HG03439 (cell line): ENCODE data around the gene FMNL2.

ENCODE experiments used
- ATAC-seq: cut with Tn5 transposase; IDR thresholded peaks from one replicate; pipeline ENCODE4 v1.9.1; 2021; ENCODE audit warnings: mild to moderate bottlenecking, moderate library complexity; ENCODE audit not compliant: unreplicated experiment

FMNL2 gene

DNA sequence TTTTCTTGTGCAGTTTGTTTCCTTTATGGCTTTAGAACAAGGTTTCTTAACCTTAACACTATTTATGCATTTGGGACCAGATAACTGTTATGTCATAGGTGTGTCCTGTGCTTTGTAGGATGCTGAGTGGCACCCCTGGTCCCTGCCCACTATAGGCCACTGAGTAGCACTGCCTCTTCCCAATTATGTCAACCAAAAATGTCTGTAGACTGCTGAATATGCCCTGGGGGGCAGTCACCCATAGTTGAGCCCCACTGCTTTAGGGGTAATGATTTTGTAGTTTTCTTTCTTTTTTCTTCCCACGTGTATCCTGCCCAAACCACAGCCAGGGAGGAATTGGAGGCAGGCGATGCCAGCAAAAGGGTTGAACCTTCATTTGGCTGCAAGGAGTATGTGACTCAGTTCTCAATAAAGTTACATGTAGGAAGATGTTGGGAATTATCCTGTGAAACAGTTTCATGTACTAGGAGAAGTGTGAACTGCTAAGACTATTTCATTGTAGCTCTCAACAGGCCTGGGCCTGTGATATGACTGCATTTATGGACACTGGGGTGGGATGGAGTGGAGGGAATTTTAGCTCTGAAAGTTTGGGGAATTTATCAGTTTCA is 65.7 kb downstream of the FMNL2 start:
- no peak for ATAC-seq

DNA sequence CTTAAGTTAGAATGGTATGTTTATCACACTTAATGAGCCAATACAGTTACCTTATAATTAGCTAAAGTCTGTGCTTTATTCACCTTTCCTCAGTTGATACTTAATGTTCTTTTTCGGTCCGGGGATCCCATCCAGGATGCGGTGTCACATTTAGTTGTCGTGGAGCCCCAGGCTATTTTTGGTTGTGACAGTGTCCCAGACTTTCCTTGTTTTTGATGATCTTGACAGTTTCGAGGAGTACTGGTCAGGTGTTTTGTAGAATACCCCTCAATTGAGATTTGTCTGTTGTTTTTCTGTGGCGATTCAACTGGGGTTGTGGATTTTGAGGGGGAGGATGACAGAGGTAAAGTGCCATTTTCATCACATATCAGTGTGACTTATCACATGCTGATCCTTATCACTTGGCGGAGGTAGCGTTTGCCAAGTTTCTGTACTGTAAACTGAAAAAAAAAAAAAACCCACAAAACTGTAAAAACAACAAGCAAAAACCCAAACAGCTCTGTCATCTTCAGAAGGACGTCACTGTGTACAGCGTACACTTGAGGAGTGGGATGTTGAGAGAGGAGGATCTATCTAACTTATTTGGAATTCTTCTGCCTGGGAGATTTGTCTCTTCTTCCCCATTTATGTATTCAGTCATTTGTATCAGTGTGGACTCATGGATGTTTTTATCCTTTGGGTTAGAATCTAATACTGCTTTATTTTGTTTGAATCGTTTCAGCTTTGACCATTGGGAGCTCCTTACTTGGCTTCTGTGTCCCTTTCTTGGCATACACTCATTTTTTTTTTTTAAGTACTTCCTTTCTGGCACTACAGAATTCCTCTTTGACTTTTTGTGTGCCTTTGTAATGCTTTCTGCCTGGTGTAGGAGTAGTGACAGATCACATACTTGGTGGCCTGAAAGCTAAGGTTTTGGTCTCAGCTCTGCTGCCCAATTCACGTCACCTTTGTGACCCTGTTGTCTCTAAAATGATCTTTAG is 68.1 kb downstream of the FMNL2 start:
- ATAC-seq = no peak

DNA sequence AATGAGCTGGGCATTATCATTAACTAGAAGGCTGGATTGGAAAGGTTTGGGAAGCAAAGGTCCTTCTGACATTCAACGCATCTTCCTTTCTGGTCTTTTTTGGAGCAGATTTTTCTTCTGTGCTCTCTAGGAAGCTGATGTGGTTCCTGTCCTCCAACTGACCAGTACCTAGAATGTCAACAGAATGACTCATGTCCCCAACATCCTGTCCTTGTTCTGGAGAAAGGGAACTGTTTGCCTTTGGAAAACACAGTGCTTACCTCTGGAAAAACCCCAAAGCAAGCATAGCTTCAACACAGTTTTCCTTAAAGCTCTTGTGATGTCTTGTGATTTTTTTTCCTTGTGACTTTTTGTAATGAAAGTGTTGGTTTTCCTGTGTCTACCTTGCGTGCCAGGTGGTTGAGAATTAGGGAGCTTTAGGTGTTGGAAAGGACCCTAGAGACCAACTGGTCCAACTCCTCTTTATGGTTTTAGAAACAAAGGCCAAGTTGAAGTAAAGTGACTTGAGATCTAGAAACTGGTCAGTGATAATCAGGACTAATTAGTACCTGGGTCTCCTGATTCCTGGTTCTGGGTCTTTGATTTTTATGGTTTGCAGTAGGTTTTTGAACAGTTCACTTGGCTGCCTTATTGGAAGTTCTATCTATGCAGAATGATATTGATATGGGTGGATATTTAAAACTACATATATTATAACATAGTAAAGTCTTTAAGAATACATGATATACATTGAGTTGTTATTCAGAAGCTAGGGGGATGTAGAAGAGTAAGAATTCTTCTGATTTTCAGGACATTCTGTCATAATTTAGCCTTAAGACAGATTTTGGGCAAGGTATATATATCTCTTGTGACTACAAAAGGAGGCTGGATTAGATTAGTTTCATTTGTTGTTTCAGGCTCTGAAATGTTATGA is 70.5 kb downstream of the FMNL2 start:
- ATAC-seq = peak; percentile 5

DNA sequence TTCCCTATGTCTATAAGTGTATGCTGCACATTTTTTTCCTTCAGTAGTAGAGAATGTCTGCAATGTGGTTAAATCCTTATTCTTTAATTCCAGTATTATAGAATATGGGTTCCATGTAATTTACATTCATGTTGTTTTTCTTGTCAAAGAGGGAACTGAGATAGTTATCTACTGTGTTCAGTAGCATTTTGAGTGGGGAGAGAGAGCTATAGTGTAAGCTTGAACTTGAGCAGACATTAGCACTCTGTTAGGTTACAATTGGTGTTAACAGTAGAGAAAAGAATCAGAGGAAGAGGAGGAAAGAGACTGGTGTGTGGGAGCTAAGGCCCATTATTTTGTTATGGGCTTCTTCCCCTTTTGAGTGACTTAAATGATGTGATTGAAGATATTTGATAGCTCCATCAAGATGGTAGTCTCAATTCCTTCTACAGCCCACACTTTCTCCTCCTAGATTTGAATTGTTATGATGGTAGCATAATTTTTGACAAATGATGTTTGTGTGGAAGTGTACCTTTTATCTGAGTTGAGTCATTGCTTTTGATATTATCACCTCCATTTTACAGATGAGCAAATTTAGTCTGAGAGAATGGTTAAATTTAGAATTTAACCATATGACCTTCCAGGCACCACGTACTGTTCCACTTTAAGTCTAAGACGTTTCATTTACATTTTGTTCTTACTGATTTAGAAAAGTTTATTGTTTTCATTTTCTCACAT is 71.3 kb downstream of the FMNL2 start:
- ATAC-seq = peak; percentile 42

DNA sequence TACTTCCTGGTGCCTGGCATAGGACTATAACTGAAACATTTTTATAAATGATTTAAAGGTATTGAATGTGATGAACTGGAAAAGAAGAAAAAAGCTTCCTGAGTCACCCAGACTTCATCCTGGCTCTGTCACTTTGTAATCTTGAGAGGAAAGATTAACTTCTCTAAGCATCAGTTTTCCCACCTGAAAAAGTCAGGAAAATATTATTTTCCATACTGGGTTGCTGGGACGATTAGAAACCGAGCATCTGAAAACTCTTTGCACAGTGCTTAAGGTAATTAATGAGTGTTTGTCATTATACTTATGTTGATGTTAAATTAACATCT is 71.8 kb downstream of the FMNL2 start:
- ATAC-seq = no peak

DNA sequence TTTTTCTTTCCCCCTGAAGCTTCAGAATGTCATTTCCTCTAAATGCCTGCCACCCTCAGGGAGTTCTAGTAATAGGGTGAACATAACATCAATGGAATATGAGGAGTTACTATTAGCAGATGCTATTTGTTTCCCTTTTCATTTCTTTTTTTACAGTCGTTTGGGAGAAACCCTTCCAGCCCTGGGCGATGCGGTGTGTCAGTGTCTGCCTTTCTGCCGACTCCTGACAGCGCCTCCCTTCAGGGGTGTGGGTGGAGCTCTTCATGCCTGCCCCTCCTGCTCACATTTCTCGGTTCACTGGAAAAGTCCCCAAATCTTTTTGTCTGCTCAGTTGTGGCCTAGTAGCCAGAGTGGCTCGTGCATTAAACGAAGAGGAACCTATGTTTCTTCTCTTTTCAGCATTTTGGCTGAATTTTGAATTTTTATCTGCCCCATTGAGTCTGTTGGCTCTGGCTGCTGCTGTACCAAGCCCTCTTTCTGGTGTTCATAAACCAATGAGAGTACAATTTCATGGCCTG is 72.3 kb downstream of the FMNL2 start:
- peak; percentile 91 for ATAC-seq

DNA sequence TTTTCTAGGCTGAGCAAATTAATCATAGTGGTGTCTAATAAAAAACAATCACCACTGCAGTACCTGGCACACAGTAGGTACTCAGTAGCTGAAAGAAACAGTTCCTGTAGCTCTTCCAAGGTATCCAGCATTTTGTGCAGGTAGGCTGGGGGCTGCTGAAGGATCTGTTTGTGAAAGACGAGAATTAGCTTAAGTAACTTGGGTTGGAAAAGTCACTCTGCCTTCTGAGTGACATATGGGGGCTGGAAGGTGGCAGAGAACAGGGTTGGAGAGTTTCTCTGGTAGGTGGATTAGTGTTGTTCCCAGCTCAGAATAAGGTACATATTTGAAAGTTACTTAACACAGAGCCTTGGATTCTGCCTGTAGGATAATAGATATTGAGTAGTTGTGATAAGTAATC is 72.8 kb downstream of the FMNL2 start:
- no peak for ATAC-seq

DNA sequence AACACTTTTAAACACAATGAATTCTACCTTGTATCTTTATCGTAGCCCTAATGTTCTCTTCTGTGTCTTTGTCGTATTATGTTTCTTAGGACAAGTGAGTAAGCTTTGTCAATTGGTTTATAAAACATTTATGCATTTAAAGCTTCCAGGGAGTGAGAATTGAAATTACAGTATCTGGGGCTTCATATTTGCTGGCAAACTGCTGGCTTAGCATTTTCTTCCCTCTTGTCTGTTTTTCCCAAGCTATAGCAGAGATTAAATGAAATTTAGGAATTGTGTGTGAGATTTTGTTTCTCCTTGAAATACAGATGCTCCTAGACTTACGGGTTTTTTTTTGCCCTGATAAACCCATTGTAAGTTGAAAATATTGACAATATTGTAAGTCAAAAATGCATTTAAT is 73.3 kb downstream of the FMNL2 start:
- ATAC-seq = no peak

DNA sequence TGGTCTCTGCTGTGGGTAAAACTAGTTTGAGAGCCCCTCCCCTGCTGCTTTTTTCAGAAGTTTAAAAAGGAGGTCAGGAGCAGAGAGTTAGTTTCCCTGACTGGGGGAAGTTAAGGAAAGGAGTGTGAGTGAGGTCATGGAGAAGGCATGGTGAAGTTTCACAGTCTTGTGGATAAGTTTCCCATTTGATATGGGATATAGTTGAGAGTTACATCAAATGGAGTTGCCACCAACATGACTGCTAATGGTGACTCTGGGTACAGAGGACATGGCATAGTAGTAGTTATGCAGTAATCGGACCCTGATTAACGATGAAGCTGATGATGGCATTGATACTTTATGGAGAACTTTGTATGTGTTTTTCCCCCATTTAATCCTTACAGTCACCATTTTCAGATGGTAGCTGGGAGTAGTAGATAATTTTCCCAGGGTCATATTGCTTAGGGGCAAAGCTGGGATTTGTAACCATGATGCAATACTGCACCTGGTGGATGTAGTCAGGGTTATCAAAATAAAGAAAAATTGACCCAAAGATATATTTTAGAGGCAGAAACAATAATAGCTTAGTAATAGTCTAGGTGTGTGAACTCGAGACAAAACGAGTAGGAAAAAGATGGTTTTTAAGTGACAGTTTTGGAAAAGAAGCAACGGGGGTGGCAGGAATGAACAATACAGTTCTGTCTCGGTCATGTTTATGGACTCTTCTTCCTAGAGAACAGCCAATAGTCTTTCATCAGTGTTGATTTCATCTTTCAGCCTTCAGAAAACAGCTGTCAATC is 74.6 kb downstream of the FMNL2 start:
- no peak for ATAC-seq

DNA sequence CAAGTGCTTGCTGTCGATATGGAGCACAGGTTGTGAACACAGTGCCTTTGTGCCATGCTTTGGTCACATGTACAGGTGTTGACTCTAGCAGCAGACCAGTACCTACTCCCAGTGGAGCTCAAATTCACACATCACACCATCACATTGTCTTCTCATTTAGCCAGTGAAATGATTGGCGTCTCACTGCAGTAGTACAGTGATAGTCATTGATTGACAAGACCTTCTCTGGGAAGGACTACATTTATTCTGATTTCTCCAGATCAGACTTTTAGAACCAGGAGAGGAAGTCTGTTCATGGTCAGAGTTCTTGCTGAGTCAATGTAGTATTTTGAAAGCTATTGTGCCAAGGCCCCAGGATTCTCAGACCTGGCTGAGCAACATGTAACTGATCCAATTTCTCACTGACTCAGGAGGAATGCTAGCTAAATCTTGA is 75.2 kb downstream of the FMNL2 start:
- ATAC-seq = no peak

DNA sequence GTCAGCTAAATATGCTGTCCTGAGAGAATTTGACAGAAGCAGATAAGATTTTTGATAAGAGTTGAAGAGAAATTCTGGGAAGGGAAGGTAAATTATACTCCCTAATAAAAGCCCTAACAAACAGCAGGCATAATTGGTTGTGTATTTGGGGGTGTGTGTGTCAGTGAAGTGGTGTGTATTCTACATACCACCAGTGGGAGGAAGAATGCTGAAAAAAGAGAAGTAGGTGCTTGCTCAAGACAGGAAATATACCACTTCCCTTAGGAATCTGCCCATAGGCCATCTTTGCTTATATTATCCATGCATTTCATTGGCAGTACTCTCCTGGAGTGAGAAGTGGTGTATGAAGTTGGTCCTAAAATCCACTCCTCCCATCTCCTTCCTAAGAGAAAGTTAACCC is 76.2 kb downstream of the FMNL2 start:
- no peak for ATAC-seq

DNA sequence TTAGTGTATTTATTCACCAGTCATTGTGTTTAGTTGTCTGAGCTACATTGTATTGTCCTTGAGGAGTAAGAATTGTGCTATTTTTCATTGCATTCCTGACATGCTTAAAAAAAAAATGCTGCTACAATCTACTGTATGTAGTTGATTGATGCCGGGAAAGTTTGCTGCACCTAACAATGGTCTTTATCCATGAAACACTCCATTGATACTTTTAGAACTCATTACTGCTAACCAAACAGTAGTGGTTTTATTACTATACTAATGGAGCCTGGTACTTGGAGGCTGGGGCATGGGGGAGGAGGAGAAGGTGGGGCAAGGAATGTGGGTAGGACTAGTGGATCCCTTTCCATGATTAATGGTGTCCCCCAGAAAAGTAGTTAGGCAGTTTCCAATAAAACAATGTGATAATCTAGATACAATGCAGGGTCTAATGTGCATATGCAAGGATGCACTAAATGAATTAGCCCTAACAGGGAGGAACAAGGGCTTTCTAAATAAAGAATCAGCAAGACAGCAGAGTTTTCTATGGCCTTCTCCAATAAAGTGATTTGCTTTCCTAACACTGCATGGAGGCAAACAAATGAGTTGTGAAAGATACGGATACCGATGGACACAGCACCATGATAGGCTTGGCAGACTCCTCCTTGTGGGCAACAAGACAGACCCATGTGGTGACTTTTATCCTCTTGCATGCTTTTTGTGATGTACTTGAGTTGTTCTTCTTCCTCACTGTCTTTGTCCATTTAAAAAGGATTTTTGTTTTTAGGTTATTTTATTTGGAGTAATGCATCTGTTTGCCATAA is 78.5 kb downstream of the FMNL2 start:
- no peak for ATAC-seq

DNA sequence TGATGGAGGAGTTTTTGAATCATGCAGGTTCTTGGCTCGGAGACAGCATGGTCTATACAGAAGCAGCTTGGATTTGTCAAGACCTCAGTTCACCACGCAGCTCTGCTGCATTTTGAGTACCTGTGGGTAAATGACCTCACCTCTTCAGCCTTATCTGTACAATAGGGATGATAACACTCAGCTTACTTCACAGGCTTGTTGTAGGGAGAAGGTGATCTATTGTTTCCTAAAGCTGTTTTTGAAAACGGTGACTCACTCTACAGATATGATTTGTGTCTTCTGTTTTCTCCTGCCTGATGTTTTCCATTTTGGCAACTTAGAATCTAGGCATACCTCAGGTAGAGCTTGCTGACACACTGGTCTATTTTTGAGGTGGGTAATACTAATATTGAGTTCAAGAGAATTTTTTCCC is 80.3 kb downstream of the FMNL2 start:
- no peak for ATAC-seq

DNA sequence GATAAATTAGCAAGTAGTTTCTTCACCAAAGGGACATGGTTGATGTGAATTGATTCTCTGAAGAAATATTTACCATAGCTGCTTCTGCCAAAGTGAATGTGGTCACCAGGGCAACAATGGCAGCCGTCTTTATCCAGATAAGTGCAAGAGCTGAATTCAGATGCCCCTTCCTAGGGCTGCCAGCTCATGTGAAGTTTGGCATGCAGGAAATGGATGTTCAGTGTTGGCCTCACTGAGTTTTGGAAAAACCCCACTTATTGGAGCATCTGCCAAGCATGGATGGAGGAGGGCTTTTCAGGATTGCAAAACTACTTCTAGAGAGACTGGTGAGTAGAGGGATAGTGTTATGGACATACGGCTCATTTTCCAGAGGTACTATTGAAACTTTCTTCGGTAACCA is 80.8 kb downstream of the FMNL2 start:
- no peak for ATAC-seq

DNA sequence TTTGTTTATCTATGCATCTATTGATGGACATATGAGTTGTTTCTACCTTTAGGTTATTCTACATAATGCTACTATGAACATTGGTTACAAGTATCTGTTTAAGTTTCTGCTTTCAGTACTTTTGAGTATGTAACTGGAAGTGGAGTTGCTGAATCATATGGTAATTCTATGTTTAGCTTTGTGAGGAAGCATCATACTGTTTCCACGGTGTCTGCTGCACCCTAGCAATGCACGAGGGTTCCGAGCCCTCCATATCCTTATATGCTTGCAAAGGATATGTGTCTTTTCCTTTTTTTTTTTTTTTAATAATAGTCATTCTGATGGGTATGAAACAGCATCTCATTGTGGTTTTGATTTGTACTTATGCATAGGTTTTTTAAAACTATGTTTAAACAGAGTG is 83.7 kb downstream of the FMNL2 start:
- ATAC-seq = no peak

DNA sequence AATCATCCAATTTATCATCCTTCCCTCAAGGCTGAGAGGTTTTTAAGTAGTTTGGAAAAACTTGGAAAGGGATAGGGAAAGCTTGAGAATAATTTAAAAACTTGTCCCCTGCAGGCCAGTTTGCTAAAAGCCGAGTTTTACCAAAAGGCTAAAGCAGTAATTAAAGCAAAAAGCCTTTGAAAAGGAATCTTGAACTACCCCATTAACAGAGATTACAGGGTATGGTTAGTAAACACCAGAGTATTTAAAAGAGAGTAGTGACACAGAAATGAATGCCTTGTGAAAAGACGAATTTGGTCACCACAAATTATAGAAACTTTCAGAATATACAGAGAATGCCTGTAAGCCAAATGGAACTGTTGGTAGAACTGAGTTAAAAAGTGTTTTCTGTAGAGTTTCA is 85.0 kb downstream of the FMNL2 start:
- ATAC-seq = no peak

DNA sequence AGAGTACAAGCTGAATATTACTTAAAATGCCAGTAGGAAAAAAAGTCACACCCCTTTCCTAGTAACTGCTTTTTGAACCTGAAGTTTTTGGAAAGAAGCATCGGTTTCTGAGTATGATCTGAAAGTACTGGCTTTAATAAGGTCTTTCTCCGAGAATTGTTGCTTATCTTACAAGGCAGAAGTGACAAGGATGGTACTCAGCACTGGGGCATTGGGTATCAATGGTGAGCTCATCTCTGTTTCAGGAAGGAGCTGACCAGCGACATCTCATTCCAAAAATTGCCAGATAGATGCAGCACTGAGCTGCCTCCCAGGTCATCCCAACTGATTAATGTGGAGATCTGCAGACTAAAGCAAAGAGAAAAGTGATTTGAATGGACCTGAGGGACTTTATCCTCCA is 85.4 kb downstream of the FMNL2 start:
- no peak for ATAC-seq

DNA sequence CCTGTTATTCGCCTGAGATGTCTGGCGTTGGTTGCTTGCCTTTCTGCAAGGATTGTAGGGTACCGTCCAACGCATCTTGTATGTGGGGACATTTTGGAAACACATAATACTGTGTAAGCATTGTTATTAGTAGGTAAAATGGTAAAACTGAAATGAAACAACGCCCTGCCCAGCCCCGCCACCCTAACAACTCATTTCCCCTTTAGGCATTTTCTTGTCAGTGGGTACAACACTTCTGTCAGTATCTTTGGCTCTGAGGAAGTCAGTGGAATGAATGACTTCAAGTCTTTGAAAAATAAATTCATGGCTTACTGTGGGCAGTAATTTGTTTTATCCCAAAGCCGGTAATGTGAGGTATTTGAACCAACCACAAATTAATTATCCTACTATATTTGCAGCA is 86.0 kb downstream of the FMNL2 start:
- peak; percentile 8 for ATAC-seq
